HG02970 (cell line): ENCODE data around the gene ZDHHC8.

ENCODE experiments used
- ATAC-seq: cut with Tn5 transposase; IDR thresholded peaks from one replicate; pipeline ENCODE4 v1.9.1; 2021; ENCODE audit warnings: mild to moderate bottlenecking, moderate library complexity, moderate number of reproducible peaks; ENCODE audit not compliant: unreplicated experiment, low FRiP score

ZDHHC8 gene

DNA sequence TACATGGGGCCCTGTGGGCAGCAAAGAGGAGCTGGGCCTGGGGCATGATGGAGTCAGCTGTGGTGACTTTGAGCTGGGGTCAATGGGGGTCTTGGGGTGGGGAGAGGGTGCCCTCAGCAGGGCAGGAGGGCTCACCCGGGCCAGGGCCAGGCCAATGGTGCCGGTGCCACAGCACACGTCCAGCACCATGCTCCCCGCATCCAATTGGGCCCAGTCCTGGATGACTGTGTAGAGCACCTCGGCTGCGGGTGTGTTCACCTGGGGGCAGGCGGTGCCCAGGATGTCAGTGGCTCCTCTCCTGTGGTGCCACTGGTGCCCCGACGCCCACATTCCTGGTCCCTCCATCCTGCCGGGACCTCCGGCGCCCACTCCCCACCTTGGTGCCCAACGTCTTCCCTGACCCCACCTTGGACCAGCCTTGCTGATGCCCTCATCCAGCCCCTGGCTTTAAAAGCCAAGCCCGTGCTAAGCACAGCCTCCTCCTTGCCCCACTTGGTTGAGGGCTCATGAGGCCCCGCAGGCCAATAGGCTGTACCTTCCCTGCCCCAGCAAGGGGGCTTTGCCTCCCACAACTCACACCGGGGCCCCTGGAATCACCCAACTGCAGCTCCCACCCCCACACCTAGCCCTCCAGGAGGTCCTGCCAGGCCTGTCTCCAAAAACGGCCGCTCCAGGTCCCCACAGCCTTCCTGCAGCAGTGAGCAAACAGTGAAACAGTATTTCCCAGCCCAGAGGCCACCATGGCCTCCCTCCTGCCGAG, 17.9 kb upstream of the ZDHHC8 start:
- ATAC-seq, result no peak

DNA sequence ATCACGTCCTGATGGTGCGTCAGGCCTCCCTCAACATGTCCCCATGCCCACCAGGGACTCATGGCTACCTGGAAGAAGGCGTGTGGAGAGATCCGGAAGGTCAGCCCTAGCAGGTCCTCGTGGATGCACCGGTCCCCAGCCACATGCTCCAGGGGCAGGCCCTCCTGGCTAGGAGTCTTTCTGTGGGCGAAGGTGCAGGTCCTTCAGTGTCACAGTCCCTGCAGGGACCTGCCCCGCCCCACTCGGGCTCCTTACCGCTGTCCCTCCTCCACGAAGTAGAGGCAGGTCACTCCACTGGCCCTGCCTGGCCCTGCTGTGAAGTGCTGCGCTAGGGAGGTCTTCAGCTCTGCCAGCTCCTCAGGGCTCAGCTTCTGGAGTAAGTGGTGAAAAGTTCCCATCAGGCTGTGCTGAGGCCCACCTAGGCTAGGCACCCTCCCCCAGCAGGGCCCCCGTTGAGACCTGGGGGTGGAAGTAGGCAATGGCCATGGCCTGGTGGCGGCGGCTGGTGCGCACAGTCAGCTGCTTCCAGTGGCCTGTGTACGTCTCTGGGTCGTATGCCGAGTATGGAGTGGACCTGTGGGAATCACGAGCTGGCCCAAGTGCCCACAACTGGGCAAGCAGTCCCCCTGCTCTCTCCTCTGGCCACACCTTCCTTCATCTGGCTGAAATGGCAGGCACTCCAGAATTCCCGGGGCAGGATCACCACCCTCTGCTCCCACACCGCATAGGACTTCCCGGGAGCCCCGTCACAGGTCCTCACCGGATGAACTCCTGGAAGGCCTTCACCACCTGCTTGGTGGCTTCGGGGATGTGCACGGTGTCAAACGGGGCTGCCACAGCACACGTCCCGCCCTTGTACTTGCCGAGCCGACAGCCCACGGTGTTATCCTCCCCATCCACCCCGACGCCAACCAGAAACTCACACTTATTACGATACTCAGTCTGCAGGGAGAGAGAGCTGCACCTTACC, 16.8 kb upstream of the ZDHHC8 start:
- ATAC-seq, result no peak

DNA sequence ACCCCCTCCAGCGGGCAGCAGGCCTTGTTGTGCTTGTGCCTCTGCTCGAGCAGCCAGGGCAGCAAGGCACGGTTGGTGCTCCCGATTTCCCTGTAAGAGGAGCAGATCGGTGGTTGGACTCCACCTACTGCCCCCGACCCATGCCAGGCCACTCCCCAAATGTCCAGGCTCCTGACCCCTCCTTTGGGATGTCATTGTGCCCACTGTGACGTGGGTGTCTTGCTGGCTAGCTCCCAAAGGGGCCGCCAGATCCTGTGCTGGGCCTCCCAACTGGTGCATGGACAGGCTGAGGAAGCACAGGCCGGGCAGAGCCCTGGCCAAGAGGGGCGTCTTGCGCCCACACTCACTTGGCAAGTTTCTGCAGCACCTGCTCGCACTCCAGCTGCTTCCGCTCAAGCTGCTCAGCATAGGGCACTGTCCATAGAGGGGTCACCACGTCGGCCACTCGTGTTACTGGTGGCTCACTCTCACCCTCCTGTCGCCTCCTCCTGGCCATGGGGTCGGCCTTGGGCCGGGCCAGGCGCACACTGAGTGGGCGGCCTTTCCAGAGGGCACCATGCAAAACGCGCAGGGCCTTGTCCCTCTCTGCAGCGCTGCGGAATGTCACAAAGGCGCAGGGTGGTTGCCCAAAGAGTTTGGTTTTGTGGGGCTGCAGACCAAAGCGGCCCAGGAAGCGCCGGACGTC, 15.8 kb upstream of the ZDHHC8 start, which contains the start of gene RANBP1:
TSS of gene RANBP1 (plus strand) at position 414 of the 685 bp plus-strand sequence. CDS start at position 495, 81 bp downstream.
- ATAC-seq, result no peak

DNA sequence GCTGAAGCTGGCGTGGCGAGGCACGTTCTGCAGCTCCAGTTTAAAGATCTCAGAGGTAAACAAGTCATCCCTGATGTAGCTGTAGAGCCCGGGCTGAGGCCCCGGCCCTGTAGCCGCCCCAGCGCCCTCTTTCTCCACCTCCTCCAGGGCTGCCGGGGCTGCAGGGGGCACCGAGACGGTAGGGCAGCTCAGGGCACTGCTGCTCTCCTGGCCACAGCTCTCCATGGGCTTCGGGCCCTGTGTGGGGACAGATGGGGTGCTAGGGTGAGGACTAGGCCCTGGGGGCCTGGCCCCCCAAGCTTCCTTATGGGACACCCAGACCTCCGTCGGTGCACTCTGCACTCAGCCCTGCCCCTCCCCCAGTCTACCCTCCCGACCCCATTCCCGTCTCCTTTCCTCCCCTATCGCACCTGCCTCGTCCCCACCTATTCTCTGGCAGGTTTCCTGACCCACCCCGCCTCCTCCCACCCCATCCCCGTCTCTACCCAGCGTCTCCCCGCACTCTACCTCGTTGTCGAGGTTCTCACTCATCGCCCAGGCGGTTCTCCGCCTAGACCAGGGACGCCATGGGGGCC, 15.1 kb upstream of the ZDHHC8 start:
- no peak for ATAC-seq

DNA sequence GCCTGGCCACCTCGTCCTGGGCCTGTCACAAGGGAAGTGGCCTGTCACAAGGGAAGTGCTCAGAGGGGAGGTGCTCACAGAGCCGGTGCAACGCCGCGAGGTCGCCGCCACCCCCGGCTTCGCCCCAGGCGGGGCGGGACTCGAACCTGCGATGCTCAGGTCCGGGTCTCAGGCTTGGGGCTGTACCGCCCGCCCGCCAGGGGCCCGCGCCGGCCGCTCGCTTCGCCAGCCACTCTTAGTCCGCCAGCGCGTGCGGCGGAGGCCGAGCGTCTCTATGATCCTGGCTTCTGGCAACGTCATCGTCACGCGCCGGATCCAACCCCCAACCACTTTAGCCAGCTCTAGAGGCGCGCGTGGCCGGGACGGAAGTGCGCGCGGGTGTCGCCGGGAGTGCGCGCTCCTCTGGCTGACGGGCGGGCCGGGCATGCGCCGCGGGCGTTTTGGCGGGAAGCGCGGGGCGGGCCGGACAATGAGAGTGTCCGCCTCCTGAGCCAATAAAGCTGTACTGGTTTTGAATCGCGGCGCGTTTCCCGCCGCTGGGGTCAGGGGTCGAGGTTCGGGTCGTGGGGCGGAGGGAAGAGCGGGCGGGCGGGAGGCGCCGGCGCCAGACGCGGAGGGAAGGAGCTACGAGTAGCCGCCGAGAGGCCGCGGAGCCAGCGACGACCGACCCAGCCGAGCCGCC, 14.5 kb upstream of the ZDHHC8 start, which contains the start of gene TRMT2A:
TSS of gene TRMT2A (minus strand) at position 276 of the 682 bp plus-strand sequence. CDS start 320 bp downstream, outside the sequence.
- peak; percentile 78 for ATAC-seq

DNA sequence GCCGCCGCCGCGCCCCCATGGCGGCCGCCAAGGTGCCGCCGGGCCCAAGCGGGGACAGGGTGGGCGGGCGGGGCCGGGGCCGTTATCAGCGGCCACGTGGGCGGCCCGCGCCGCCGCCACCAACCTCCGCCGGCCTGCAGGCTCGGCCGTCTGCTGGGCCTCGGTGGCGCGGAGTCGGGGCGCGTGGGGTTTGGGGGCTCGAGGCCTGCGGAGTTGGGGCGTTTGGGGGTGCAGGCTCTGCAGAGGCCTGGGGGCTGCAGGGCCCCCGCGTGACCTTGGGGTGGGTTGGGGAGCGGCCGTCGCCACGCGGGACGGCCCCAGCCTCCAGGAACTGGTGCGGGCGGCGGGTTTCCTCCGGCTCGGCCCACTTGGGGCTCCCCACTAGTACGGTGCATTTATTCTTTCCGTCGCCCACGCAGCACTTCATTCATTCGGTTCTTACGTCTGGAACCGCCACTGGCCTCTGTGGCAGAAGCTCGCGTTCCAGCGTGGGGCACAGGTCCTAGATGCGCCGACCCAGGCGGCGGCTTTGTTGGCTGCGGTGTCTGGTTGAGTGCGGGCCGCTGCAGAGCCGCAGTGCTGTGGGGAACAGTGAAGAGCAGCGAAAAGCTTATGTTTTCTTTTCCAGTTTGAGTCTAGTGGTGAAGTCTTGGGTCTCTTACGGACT, 13.8 kb upstream of the ZDHHC8 start:
- no peak for ATAC-seq

DNA sequence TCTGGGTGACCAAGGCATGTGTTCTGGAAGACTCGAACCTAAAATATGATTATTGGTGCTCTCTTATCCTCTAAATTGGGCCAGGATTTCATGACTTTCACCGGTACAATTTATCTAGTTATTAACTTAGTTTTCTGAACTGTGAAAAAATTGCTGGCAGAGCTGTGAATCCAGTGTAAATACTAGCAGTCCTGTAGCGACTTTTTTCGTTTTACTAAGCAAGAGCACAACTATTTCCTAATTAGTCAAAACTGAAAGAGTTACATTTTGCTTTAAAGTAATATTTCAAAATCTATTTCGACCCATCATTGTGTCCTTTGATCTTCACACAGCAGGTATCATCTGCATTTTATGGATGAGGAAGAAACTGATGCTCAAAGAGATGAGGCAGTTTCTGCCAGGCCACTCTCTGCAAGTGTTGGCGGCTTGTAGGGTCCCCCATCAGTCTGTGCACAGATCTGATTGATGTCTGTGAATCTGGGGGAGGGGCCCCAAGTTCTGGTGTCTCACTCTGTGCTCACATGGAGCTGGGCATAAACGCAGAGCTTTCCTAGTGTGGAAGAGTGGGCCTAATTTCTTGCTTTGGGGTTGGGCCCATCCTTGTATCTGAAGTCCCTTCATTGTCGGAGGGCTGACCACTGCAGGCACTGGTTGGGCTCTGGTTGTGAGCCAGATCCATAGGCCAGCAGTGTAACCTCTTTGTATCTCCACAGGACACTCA, 13.1 kb upstream of the ZDHHC8 start:
- ATAC-seq, result no peak

DNA sequence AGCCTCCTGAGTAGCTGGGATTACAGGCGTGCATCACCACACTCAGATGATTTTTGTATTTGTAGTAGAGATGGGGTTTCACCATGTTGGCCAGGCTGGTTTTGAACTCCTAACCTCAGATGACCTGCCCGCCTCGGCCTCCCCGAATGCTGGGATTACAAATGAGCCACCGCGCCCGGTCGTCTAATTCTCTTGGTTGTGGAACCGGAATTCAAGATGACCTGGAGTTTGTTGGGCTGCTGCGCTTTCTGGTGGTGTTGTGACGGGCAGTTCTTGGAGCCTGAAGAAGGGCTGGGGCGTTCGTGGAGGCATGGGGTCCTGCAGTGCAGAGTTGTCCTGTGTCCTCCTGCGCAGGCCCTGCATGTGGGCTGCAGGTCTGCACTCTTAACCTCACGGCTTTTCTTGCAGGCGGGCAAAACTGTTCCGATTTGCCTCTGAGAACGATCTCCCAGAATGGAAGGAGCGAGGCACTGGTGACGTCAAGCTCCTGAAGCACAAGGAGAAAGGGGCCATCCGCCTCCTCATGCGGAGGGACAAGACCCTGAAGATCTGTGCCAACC, 9.7 kb upstream of the ZDHHC8 start:
- ATAC-seq, result no peak

DNA sequence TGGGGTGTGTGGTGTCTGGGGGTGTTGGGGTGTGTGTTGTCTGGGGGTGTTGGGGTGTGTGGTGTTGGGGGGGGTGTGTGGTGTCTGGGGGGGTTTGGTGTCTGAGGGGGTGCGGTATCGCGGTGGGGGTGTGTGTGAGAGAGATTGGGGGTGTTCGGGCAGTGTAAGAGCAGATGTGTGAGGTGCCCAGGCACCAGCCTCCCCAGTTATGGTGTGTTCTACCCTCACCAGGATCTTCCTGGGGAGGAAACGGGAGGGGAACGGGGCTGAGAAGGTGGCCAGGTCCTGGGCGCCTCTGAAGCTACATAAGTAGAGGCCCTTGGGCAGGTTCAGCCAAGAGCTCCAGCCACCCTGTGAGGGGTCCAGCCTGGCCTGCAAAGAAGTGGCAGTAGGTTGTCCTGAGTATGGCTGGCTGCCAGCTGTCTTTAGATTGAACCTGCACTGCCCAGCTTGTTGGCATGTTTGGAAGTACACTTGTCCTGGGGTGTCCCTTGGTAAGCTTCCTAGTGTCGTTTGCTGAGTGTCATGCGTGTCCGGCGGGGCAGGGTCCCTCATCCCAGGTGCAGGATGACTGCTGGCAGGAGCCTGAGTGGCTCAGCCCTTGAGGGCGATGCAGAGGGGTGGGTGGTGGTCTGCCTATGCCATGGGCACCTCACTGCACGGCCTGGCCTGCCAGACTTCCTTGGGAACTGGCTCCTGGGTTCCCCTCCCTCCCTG, 8.1 kb upstream of the ZDHHC8 start:
- ATAC-seq, result no peak

DNA sequence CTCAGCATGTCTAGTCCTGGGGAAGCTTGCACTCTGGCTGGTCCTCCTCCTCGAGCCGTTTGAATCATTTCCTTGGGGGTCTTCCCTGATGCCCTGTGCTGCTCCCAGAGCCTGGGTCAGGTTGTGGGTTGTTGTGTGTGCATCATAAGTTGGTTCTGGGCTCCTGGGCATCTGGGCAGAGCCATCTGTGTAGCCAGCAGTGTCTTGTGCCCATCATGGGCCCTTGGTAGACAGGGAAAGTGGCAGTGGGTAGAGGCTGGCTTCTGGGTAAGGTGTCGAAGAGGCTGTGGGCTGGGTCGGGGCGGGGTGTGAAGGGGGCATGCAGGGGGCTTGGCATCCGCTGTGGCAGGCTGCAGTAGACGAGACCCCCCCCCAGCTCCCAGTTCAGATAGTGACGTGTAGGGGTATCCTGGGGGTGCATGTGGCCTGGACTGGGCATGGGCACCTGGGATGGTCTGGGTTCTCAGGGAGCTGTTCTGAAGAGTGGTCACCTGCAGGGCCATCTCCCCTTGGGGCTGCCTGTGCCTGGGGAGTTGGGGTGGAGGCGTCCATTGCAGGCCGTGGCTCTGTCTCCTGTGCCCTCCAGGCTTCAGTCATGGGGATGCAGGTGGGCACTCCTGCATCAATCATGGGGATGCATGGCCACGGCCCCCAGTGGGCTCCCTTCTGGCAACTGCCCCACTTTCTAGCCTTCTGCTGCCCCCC, 7.4 kb upstream of the ZDHHC8 start:
- ATAC-seq, result no peak

DNA sequence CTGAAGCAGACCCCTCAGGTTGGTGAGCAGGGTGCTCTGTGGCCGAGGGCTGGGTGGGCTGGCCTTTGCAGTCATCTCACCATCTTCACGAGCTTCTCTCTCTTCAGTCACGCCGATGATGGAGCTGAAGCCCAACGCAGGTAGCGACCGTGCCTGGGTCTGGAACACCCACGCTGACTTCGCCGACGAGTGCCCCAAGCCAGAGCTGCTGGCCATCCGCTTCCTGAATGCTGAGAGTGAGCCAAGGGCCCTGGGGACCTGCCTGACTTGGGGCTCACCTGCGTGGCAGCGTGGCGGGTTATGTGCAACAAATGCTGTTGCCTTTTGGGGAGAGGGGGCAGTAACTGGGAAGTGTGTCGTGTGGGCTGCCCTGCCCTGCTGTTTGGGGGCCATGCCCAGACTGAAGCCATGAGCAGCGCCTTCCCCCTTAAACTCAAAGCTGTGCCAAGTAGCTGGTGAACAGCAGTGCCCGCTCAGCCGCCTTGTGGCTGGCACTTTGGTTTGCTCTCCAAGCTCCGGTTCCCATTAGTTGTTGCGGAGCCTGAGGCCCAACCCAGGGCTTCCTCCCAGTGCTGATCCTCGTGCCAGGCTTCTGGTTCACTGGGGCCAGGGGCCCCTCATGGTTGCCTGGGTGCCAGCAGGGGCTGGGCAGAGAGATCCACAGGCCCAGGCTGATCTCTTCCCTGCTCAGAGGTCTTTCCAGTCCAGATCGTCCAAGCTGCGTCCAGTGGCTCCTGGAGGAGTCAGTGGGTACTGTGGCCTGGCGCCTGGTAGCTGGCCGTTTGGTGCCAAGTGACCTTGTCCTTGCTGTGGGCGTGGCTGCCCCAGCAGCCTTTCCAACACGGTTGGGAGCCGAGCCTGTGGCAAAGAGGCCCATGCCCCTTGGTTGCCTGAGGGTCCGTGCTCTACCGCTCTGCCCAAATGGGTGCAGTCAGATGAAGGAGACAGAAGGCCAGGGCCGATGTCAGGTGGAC, 6.1 kb upstream of the ZDHHC8 start:
- ATAC-seq, result no peak

DNA sequence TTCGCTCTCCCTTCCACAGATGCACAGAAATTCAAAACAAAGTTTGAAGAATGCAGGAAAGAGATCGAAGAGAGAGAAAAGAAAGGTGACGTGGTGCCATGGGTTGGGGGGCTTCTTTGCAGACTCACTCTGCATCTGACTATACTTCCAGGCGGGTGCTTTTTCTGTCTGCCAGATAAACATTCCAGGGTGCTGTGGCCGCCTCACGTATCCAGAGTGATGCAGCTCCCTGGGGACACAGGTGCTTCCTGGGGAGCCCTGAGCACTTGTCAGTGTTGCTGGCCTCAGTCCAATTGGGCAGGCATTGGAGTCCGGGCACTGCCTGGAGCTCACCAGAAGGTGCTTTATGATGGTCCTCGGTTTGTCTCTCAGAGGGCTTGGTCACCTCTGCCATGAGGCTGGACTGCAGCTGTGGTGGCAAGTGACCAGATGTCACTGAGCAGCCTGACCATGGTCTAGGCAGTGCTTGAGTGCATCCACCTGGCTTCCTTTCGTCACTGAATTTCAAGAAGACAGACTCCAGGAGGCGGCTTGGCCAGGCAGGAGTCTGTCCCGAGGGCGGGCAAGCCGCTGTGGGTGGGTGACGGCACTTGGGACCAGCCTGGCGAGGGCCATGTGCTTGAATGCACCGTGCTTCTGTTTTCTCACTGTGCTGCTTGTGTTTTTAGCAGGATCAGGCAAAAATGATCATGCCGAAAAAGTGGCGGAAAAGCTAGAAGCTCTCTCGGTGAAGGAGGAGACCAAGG, 5.1 kb upstream of the ZDHHC8 start:
- no peak for ATAC-seq

DNA sequence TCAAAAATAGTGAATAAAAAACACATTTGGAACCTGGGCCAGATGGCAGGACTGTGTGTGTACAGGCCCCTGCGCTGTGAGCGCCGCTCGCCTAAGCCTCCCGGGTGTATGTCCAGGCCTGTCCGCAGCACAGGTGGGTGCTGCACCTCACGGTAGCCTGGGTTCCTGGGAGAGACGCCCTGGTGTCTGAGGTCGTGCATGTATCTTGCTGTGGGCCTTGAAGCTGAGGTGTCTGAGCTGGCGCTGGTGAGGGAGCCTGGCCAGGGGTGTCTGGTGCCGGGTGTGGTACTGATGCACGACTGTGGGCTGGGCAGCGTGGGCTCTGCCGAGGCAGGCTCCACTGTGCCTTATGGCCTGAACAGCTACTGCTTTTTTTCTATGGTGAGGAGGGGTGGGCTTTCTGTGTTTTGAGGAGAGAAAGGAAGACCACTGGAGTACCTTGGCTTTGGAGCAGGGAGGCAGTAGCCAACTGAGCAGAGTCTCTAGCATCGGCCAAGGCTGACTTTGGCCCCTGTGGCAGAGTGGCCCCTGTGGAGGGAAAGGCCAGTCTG, 4.2 kb upstream of the ZDHHC8 start:
- no peak for ATAC-seq

DNA sequence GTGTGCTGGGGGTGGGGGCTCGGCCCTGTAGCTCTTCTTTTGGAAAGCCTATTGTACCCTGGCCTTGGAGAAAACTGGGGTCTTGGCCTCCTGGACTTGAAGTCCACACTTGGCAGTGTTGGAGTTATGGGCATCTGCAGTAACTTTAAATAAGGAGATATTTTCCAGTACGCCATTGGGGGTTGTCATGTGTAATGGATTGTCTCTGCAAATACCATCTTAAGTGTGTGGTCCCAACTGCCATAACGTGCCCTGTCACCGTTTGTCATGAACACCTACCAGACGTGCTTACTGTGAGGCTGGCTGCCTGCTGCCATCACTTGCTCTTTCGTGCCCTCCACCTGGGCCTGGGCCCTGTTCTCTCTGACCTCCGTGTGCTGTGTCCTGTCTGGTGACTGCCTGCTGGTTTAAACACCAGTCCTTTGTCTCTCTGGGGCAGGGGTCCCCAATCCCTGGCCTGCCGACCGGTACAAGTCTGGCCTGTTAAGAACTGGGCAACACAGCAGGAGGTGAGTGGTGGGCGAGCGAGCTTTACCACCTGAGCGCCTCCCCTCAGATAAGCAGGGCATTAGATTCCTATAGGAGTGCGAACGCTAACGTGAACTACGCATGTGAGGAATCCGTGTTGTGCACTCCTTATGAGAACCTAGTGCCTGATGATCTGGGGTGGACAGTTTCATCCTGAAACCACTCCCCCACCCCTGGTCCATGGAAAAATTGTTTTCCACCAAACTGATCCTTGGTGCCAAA, 3.6 kb upstream of the ZDHHC8 start:
- no peak for ATAC-seq
